IMR-90 (cell line): Measurements from ENCODE around the gene TRHDE. TPM values are rescaled to one million over a fixed set of nuclear protein-coding genes. Genes with fewer than 3 reads are reported as not detected.

Experiments
- ATAC-seq: fragments of 200-7000 bp; cut with Tn5 transposase; 2 replicates; pipeline ENCODE4 v1.9.1; 2020; ENCODE audit warnings: low read depth, mild to moderate bottlenecking, moderate library complexity
- BruUV-seq: library from RNA; stranded (reverse); fragments of 400-500 nt; replicated peaks from 2 replicates; lab custom pipeline; 2021; lab: Mats Ljungman, UMichigan
- CTCF ChIA-PET: fragments of 300-600 bp; formaldehyde crosslinking; extraction: SDS; loops from one replicate; lab custom pipeline; 2021; ENCODE audit warnings: antibody characterized with exemption; lab: Yijun Ruan, JAX
- POLR2A ChIA-PET: fragments of 300-600 bp; sonication (Branson Sonifier 250); formaldehyde crosslinking; loops from one replicate; lab custom pipeline; 2022; ENCODE audit warnings: antibody characterized with exemption; ENCODE audit not compliant: unreplicated experiment; lab: Charles Lee
- DNase-seq: peaks from one replicate; pipeline ENCODE4 v3.0.0; 2013
- H2AFZ ChIP-seq: replicated peaks from 2 replicates; pipeline ENCODE3; 2013; ENCODE audit warnings: low read length, mild to moderate bottlenecking; ENCODE audit not compliant: poor library complexity
- H2AK5ac ChIP-seq: 2 replicates; pipeline ENCODE4 v1.6.1; 2013; ENCODE audit warnings: low read depth, low read length, inconsistent platforms
- H2AK9ac ChIP-seq: replicated peaks from 2 replicates; pipeline ENCODE3; 2013; ENCODE audit warnings: mild to moderate bottlenecking, low read depth, low read length, moderate library complexity; ENCODE audit not compliant: poor library complexity
- H2BK120ac ChIP-seq: 2 replicates; pipeline ENCODE4 v1.6.1; 2013; ENCODE audit warnings: low read depth, low read length, inconsistent platforms
- H2BK15ac ChIP-seq: 3 replicates; pipeline ENCODE4 v1.6.1; 2013; ENCODE audit warnings: low read depth, low read length, inconsistent platforms
- H2BK20ac ChIP-seq: 2 replicates; pipeline ENCODE4 v1.6.1; 2013; ENCODE audit warnings: low read depth, mild to moderate bottlenecking, inconsistent platforms, low read length, moderate library complexity
- H2BK5ac ChIP-seq: 2 replicates; pipeline ENCODE4 v1.6.1; 2013; ENCODE audit warnings: mild to moderate bottlenecking, low read depth, low read length, inconsistent platforms; ENCODE audit not compliant: poor library complexity, severe bottlenecking
- H3K14ac ChIP-seq: replicated peaks from 2 replicates; pipeline ENCODE4 v1.6.1; 2013; ENCODE audit warnings: low read depth, low read length, inconsistent platforms
- H3K18ac ChIP-seq: 2 replicates; pipeline ENCODE4 v1.6.1; 2013; ENCODE audit warnings: low read depth, low read length, control low read depth
- H3K23ac ChIP-seq: 2 replicates; pipeline ENCODE4 v1.6.1; 2013; ENCODE audit warnings: low read depth, low read length, inconsistent platforms
- H3K27ac ChIP-seq: 2 replicates; pipeline ENCODE4 v1.5.1; 2013; ENCODE audit warnings: mild to moderate bottlenecking, control low read depth, low read length; ENCODE audit not compliant: insufficient read depth
- H3K27me3 ChIP-seq: 2 replicates; pipeline ENCODE4 v1.6.1; 2013; ENCODE audit warnings: low read length; ENCODE audit not compliant: control insufficient read depth, insufficient read depth
- H3K36me3 ChIP-seq: 2 replicates; pipeline ENCODE4 v1.6.1; 2013; ENCODE audit warnings: low read length, mixed read lengths; ENCODE audit not compliant: control insufficient read depth, insufficient read depth
- H3K4ac ChIP-seq: 2 replicates; pipeline ENCODE4 v1.6.1; 2013; ENCODE audit warnings: low read depth, low read length, inconsistent platforms
- H3K4me1 ChIP-seq: 2 replicates; pipeline ENCODE4 v1.6.1; 2013; ENCODE audit warnings: low read length, mixed read lengths; ENCODE audit not compliant: control insufficient read depth, insufficient read depth
- H3K4me2 ChIP-seq: 2 replicates; pipeline ENCODE4 v1.6.1; 2013; ENCODE audit warnings: low read depth, mild to moderate bottlenecking, control low read depth, low read length, moderate library complexity
- H3K4me3 ChIP-seq: 2 replicates; pipeline ENCODE4 v1.5.1; 2013; ENCODE audit warnings: low read depth, mild to moderate bottlenecking, control low read depth, low read length, moderate library complexity; ENCODE audit not compliant: insufficient read depth
- H3K56ac ChIP-seq: 2 replicates; pipeline ENCODE4 v1.6.1; 2013; ENCODE audit warnings: low read length, inconsistent platforms; ENCODE audit not compliant: insufficient read depth; ENCODE audit errors: extremely low read depth
- H3K79me1 ChIP-seq, 2 experiments: 2 replicates each; pipeline ENCODE4 v1.6.1; 2013; ENCODE audit warnings: low read length in 2 of 2, inconsistent platforms in 1 of 2, low read depth in 1 of 2
- H3K9ac ChIP-seq: 2 replicates; pipeline ENCODE4 v1.6.1; 2013; ENCODE audit warnings: low read depth, low read length, control low read depth
- H3K9me1 ChIP-seq: 2 replicates; pipeline ENCODE4 v1.6.1; 2013; ENCODE audit warnings: low read length, inconsistent platforms; ENCODE audit not compliant: insufficient read depth
- H3K9me3 ChIP-seq: 2 replicates; pipeline ENCODE4 v1.6.1; 2013; ENCODE audit warnings: low read length; ENCODE audit not compliant: control insufficient read depth, insufficient read depth
- H4K20me1 ChIP-seq: 2 replicates; pipeline ENCODE4 v1.6.1; 2013; ENCODE audit warnings: low read length, inconsistent platforms; ENCODE audit not compliant: insufficient read depth
- H4K5ac ChIP-seq: 2 replicates; pipeline ENCODE4 v1.6.1; 2013; ENCODE audit warnings: mild to moderate bottlenecking, low read depth, low read length, control low read depth
- H4K8ac ChIP-seq, 2 experiments: 2 replicates each; pipeline ENCODE4 v1.6.1; 2013; ENCODE audit warnings: low read depth in 2 of 2, low read length in 2 of 2, control low read depth in 1 of 2, inconsistent platforms in 1 of 2
- H4K91ac ChIP-seq: 2 replicates; pipeline ENCODE4 v1.6.1; 2013; ENCODE audit warnings: low read depth, low read length, inconsistent platforms; ENCODE audit not compliant: insufficient read depth
- CEBPB ChIP-seq: IDR thresholded peaks from 2 replicates; pipeline ENCODE4 v1.6.1; 2012; ENCODE audit warnings: low read depth, low read length, improper control_type of control experiment
- CHD1 ChIP-seq: IDR thresholded peaks from 2 replicates; pipeline ENCODE4 v1.6.1; 2012; ENCODE audit warnings: low read depth, low read length, improper control_type of control experiment
- CTCF ChIP-seq: conservative IDR thresholded peaks from 2 replicates; pipeline ENCODE4 v1.5.1; 2012; ENCODE audit warnings: mild to moderate bottlenecking, low read depth, low read length, improper control_type of control experiment
- FOS ChIP-seq: fragments of 150-350 bp; IDR thresholded peaks from 2 replicates; pipeline ENCODE4 v1.6.1; 2016; ENCODE audit warnings: low read depth, low read length
- MAFK ChIP-seq: IDR thresholded peaks from 2 replicates; pipeline ENCODE4 v1.6.1; 2012; ENCODE audit warnings: low read depth, low read length, improper control_type of control experiment
- MAZ ChIP-seq: IDR thresholded peaks from 2 replicates; pipeline ENCODE4 v1.6.1; 2012; ENCODE audit warnings: low read depth, mild to moderate bottlenecking, low read length, improper control_type of control experiment, moderate library complexity, borderline replicate concordance
- NFE2L2 ChIP-seq: fragments of 150-350 bp; IDR thresholded peaks from 2 replicates; pipeline ENCODE4 v1.6.1; 2016; ENCODE audit warnings: low read depth, mild to moderate bottlenecking, low read length
- POLR2A ChIP-seq: IDR thresholded peaks from 2 replicates; pipeline ENCODE4 v1.6.1; 2012; ENCODE audit warnings: mild to moderate bottlenecking, low read depth, low read length
- RAD21 ChIP-seq: IDR thresholded peaks from 2 replicates; pipeline ENCODE4 v1.6.1; 2012; ENCODE audit warnings: low read length, improper control_type of control experiment
- RCOR1 ChIP-seq: IDR thresholded peaks from 2 replicates; pipeline ENCODE4 v1.6.1; 2012; ENCODE audit warnings: mild to moderate bottlenecking, low read length, improper control_type of control experiment; ENCODE audit not compliant: insufficient replicate concordance
- RFX5 ChIP-seq: IDR thresholded peaks from 2 replicates; pipeline ENCODE4 v1.8.0; 2012; ENCODE audit warnings: low read depth, mild to moderate bottlenecking, low read length, moderate library complexity
- SMC3 ChIP-seq: fragments of 150-350 bp; IDR thresholded peaks from 2 replicates; pipeline ENCODE4 v1.6.1; 2016; ENCODE audit warnings: low read depth, mild to moderate bottlenecking, antibody characterized with exemption, low read length, moderate library complexity
- USF2 ChIP-seq: fragments of 150-350 bp; IDR thresholded peaks from 2 replicates; pipeline ENCODE4 v1.6.1; 2017; ENCODE audit warnings: mild to moderate bottlenecking, antibody characterized with exemption, low read length, low read depth
- whole genome bisulfite sequencing, 2 experiments: methylation state at CpG; one replicate each; pipeline versions ENCODE4 v1.1.5 to v1.1.7; 2013; ENCODE audit warnings: missing lambda C conversion rate in 2 of 2; ENCODE audit not compliant: insufficient read length in 1 of 2; ENCODE audit errors: extremely low coverage in 2 of 2; 5-methylcytosine and 5-hydroxymethylcytosine counted together
- dilution Hi-C: fragments of 300-500 bp; cut with HindIII; formaldehyde crosslinking; loops from one replicate; pipeline ENCODE4 v1.14.3; 2018; ENCODE audit warnings: low sequenced_read_pairs; ENCODE audit not compliant: unreplicated experiment
- in situ Hi-C: fragments of 300-500 bp; cut with MboI; formaldehyde crosslinking; loops from 3 replicates; pipeline ENCODE4 v1.14.3; 2019; ENCODE audit warnings: low sequenced_read_pairs, inconsistent platforms, mixed read lengths
- intact Hi-C: fragments of 100-400 bp; cut with micrococcal nuclease; formaldehyde crosslinking; loops from 2 replicates; pipeline ENCODE4 v1.10.0; 2022
- polyA plus RNA-seq, 3 experiments: library from polyadenylated mRNA; depleted of rRNA; stranded (reverse); fragments of >200 nt; gene quantifications; 2 replicates each; pipeline ENCODE4 v1.2.3, GENCODE V29; 2012; ENCODE audit warnings: low replicate concordance in 1 of 3
- total RNA-seq: library from RNA; depleted of rRNA; stranded (reverse); fragments of >200 nt; gene quantifications from 2 replicates; pipeline ENCODE4 v1.2.3, GENCODE V29; 2012

The TRHDE gene
- total and polyA plus RNA-seq, 2 of the 4 experiments (the other 2 are of a cell fraction): 33.7 to 65.1 TPM

- Histone ChIP-seq H2BK15ac (no peak overlapping the region), H3K36me3 (no peaks in the 10 kb centered on the region), H4K8ac (no peak overlapping the region), H2AK5ac (no peak overlapping the region), H4K20me1 (no peaks in the 10 kb centered on the region), H2BK5ac (no peak overlapping the region), H3K4me1 (no peaks in the 10 kb centered on the region), H3K4me3 (no peak overlapping the region), H3K27me3 (no peaks in the 10 kb centered on the region), H3K4ac (no peak overlapping the region), H2AFZ (no peak overlapping the region), H3K56ac (no peak overlapping the region), H3K4me2 (no peak overlapping the region), H3K9me3 (no peaks in the 10 kb centered on the region), H3K9ac (no peak overlapping the region), H3K9me1 (no peaks in the 10 kb centered on the region), H3K14ac (no peak overlapping the region), H4K91ac (no peak overlapping the region), H4K5ac (no peak overlapping the region), H2AK9ac (no peak overlapping the region), H3K79me1 (no peaks in the 10 kb centered on the region), H3K23ac (no peak overlapping the region), H3K18ac (no peak overlapping the region), H2BK120ac (no peak overlapping the region), H2BK20ac (no peak overlapping the region), H3K27ac (no peak overlapping the region)
- intact Hi-C loops (no loop called here), in situ Hi-C loops (no loop called here), dilution Hi-C loops (no loop called here)
- WGBS, 2 experiments: no CpG with 5 or more reads among the region's 2 CpGs
- DNase-seq (no peak), ATAC-seq (no peak)
- TF ChIP-seq CTCF (no peak), RCOR1 (no peak), CEBPB (no peak), USF2 (no peak), RAD21 (no peak), FOS (no peak), RFX5 (no peak), NFE2L2 (no peak), SMC3 (no peak), CHD1 (no peak), MAZ (no peak), POLR2A (no peak), MAFK (no peak)
- BruUV-seq: no TSS peak
- ChIA-PET CTCF (no interaction called here), POLR2A (no interaction called here)
Measured at GRCh38 chr12:72692338-72692737, 420.2 kb downstream of the TRHDE start.
